IMR-90 (cell line): ENCODE measurements around the gene BTAF1. TPM values are rescaled to one million over a fixed set of nuclear protein-coding genes. Genes with fewer than 3 reads are reported as not detected.

Experiments used
- ATAC-seq: fragments of 200-7000 bp; cut with Tn5 transposase; 2 replicates; pipeline ENCODE4 v1.9.1; 2020; ENCODE audit warnings: low read depth, mild to moderate bottlenecking, moderate library complexity
- BruUV-seq: library from RNA; stranded (reverse); fragments of 400-500 nt; replicated peaks from 2 replicates; lab custom pipeline; 2021; lab: Mats Ljungman, UMichigan
- CTCF ChIA-PET: fragments of 300-600 bp; formaldehyde crosslinking; extraction: SDS; loops from one replicate; lab custom pipeline; 2021; ENCODE audit warnings: antibody characterized with exemption; lab: Yijun Ruan, JAX
- POLR2A ChIA-PET: fragments of 300-600 bp; sonication (Branson Sonifier 250); formaldehyde crosslinking; loops from one replicate; lab custom pipeline; 2022; ENCODE audit warnings: antibody characterized with exemption; ENCODE audit not compliant: unreplicated experiment; lab: Charles Lee
- DNase-seq: peaks from one replicate; pipeline ENCODE4 v3.0.0; 2013
- H2AFZ ChIP-seq: replicated peaks from 2 replicates; pipeline ENCODE3; 2013; ENCODE audit warnings: low read length, mild to moderate bottlenecking; ENCODE audit not compliant: poor library complexity
- H2AK5ac ChIP-seq: 2 replicates; pipeline ENCODE4 v1.6.1; 2013; ENCODE audit warnings: low read depth, low read length, inconsistent platforms
- H2AK9ac ChIP-seq: replicated peaks from 2 replicates; pipeline ENCODE3; 2013; ENCODE audit warnings: mild to moderate bottlenecking, low read depth, low read length, moderate library complexity; ENCODE audit not compliant: poor library complexity
- H2BK120ac ChIP-seq: 2 replicates; pipeline ENCODE4 v1.6.1; 2013; ENCODE audit warnings: low read depth, low read length, inconsistent platforms
- H2BK15ac ChIP-seq: 3 replicates; pipeline ENCODE4 v1.6.1; 2013; ENCODE audit warnings: low read depth, low read length, inconsistent platforms
- H2BK20ac ChIP-seq: 2 replicates; pipeline ENCODE4 v1.6.1; 2013; ENCODE audit warnings: low read depth, mild to moderate bottlenecking, inconsistent platforms, low read length, moderate library complexity
- H2BK5ac ChIP-seq: 2 replicates; pipeline ENCODE4 v1.6.1; 2013; ENCODE audit warnings: mild to moderate bottlenecking, low read depth, low read length, inconsistent platforms; ENCODE audit not compliant: poor library complexity, severe bottlenecking
- H3K14ac ChIP-seq: replicated peaks from 2 replicates; pipeline ENCODE4 v1.6.1; 2013; ENCODE audit warnings: low read depth, low read length, inconsistent platforms
- H3K18ac ChIP-seq: 2 replicates; pipeline ENCODE4 v1.6.1; 2013; ENCODE audit warnings: low read depth, low read length, control low read depth
- H3K23ac ChIP-seq: 2 replicates; pipeline ENCODE4 v1.6.1; 2013; ENCODE audit warnings: low read depth, low read length, inconsistent platforms
- H3K27ac ChIP-seq: 2 replicates; pipeline ENCODE4 v1.5.1; 2013; ENCODE audit warnings: mild to moderate bottlenecking, control low read depth, low read length; ENCODE audit not compliant: insufficient read depth
- H3K27me3 ChIP-seq: 2 replicates; pipeline ENCODE4 v1.6.1; 2013; ENCODE audit warnings: low read length; ENCODE audit not compliant: control insufficient read depth, insufficient read depth
- H3K36me3 ChIP-seq: 2 replicates; pipeline ENCODE4 v1.6.1; 2013; ENCODE audit warnings: low read length, mixed read lengths; ENCODE audit not compliant: control insufficient read depth, insufficient read depth
- H3K4ac ChIP-seq: 2 replicates; pipeline ENCODE4 v1.6.1; 2013; ENCODE audit warnings: low read depth, low read length, inconsistent platforms
- H3K4me1 ChIP-seq: 2 replicates; pipeline ENCODE4 v1.6.1; 2013; ENCODE audit warnings: low read length, mixed read lengths; ENCODE audit not compliant: control insufficient read depth, insufficient read depth
- H3K4me2 ChIP-seq: 2 replicates; pipeline ENCODE4 v1.6.1; 2013; ENCODE audit warnings: low read depth, mild to moderate bottlenecking, control low read depth, low read length, moderate library complexity
- H3K4me3 ChIP-seq: 2 replicates; pipeline ENCODE4 v1.5.1; 2013; ENCODE audit warnings: low read depth, mild to moderate bottlenecking, control low read depth, low read length, moderate library complexity; ENCODE audit not compliant: insufficient read depth
- H3K56ac ChIP-seq: 2 replicates; pipeline ENCODE4 v1.6.1; 2013; ENCODE audit warnings: low read length, inconsistent platforms; ENCODE audit not compliant: insufficient read depth; ENCODE audit errors: extremely low read depth
- H3K79me1 ChIP-seq, 2 experiments: 2 replicates each; pipeline ENCODE4 v1.6.1; 2013; ENCODE audit warnings: low read length in 2 of 2, inconsistent platforms in 1 of 2, low read depth in 1 of 2
- H3K9ac ChIP-seq: 2 replicates; pipeline ENCODE4 v1.6.1; 2013; ENCODE audit warnings: low read depth, low read length, control low read depth
- H3K9me1 ChIP-seq: 2 replicates; pipeline ENCODE4 v1.6.1; 2013; ENCODE audit warnings: low read length, inconsistent platforms; ENCODE audit not compliant: insufficient read depth
- H3K9me3 ChIP-seq: 2 replicates; pipeline ENCODE4 v1.6.1; 2013; ENCODE audit warnings: low read length; ENCODE audit not compliant: control insufficient read depth, insufficient read depth
- H4K20me1 ChIP-seq: 2 replicates; pipeline ENCODE4 v1.6.1; 2013; ENCODE audit warnings: low read length, inconsistent platforms; ENCODE audit not compliant: insufficient read depth
- H4K5ac ChIP-seq: 2 replicates; pipeline ENCODE4 v1.6.1; 2013; ENCODE audit warnings: mild to moderate bottlenecking, low read depth, low read length, control low read depth
- H4K8ac ChIP-seq, 2 experiments: 2 replicates each; pipeline ENCODE4 v1.6.1; 2013; ENCODE audit warnings: low read depth in 2 of 2, low read length in 2 of 2, control low read depth in 1 of 2, inconsistent platforms in 1 of 2
- H4K91ac ChIP-seq: 2 replicates; pipeline ENCODE4 v1.6.1; 2013; ENCODE audit warnings: low read depth, low read length, inconsistent platforms; ENCODE audit not compliant: insufficient read depth
- BHLHE40 ChIP-seq: fragments of 150-350 bp; IDR thresholded peaks from 2 replicates; pipeline ENCODE4 v1.6.1; 2016; ENCODE audit warnings: mild to moderate bottlenecking, low read depth, low read length
- RFX5 ChIP-seq: IDR thresholded peaks from 2 replicates; pipeline ENCODE4 v1.8.0; 2012; ENCODE audit warnings: low read depth, mild to moderate bottlenecking, low read length, moderate library complexity
- WGBS, 2 experiments: methylation state at CpG; one replicate each; pipeline versions ENCODE4 v1.1.5 to v1.1.7; 2013; ENCODE audit warnings: missing lambda C conversion rate in 2 of 2; ENCODE audit not compliant: insufficient read length in 1 of 2; ENCODE audit errors: extremely low coverage in 2 of 2; 5-methylcytosine and 5-hydroxymethylcytosine counted together
- dilution Hi-C: fragments of 300-500 bp; cut with HindIII; formaldehyde crosslinking; loops from one replicate; pipeline ENCODE4 v1.14.3; 2018; ENCODE audit warnings: low sequenced_read_pairs; ENCODE audit not compliant: unreplicated experiment
- in situ Hi-C: fragments of 300-500 bp; cut with MboI; formaldehyde crosslinking; loops from 3 replicates; pipeline ENCODE4 v1.14.3; 2019; ENCODE audit warnings: low sequenced_read_pairs, inconsistent platforms, mixed read lengths
- intact Hi-C: fragments of 100-400 bp; cut with micrococcal nuclease; formaldehyde crosslinking; loops from 2 replicates; pipeline ENCODE4 v1.10.0; 2022
- polyA plus RNA-seq, 3 experiments: library from polyadenylated mRNA; depleted of rRNA; stranded (reverse); fragments of >200 nt; gene quantifications; 2 replicates each; pipeline ENCODE4 v1.2.3, GENCODE V29; 2012; ENCODE audit warnings: low replicate concordance in 1 of 3
- total RNA-seq: library from RNA; depleted of rRNA; stranded (reverse); fragments of >200 nt; gene quantifications from 2 replicates; pipeline ENCODE4 v1.2.3, GENCODE V29; 2012

BTAF1 gene
- total and polyA plus RNA-seq, 2 of the 4 experiments (the other 2 are of a cell fraction) = 15.0 to 42.3 TPM

DNA sequence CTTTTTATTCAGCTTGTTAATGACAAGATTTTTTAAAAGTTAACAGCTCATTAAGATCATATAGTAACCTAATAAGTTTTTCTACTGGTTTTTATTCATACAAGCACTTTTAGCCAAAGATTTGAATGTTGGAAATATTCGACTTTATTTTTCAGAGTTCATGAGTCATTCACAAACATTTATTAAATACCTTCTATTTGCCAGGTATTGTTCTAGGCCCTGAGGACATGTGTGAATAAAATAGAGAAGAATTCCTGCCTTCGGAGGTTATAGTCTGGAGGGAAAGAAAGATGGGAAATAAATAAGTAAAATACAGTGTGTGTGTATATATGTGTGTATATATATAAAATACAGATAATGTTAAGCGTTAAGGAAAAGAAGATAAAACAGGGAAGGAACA lies 31.5 kb downstream of the BTAF1 start:
- TF ChIP-seq BHLHE40 (no peak), RFX5 (no peak)
- Histone ChIP-seq H2BK15ac (no peak overlapping the region), H2AK5ac (no peak overlapping the region), H3K9me3 (no peaks in the 10 kb centered on the region), H3K36me3 (peaks cover 26% of the 10 kb centered on the region), H3K9ac (no peak overlapping the region), H4K8ac (no peak overlapping the region), H3K14ac (no peak overlapping the region), H2AFZ (no peak overlapping the region), H4K20me1 (no peaks in the 10 kb centered on the region), H3K4ac (no peak overlapping the region), H3K4me1 (no peaks in the 10 kb centered on the region), H2BK5ac (no peak overlapping the region), H2AK9ac (no peak overlapping the region), H3K79me1 (peaks cover 17 to 19% of the 10 kb centered on the region in 2 experiments), H3K27me3 (no peaks in the 10 kb centered on the region), H3K4me3 (no peak overlapping the region), H3K4me2 (no peak overlapping the region), H3K23ac (no peak overlapping the region), H4K5ac (no peak overlapping the region), H3K27ac (no peak overlapping the region), H2BK120ac (no peak overlapping the region), H2BK20ac (no peak overlapping the region), H3K9me1 (no peaks in the 10 kb centered on the region), H3K56ac (no peak overlapping the region), H4K91ac (no peak overlapping the region), H3K18ac (no peak overlapping the region)
- in situ Hi-C loops (no loop called here), dilution Hi-C loops (no loop called here), intact Hi-C loops (no loop called here)
- POLR2A ChIA-PET = no interaction called here
- DNase-seq (no peak), ATAC-seq (no peak)
- CTCF ChIA-PET = no interaction called here
- WGBS, 2 experiments = 100% methylated on average over 1 of the region's 3 CpGs; no CpG with 5 or more reads in 1 of the 2 experiments
- no TSS peak for BruUV-seq
